HEK293 (cell line): Measurements from ENCODE around the gene HES7.
A peak's percentile ranks its signal among the peaks of the same experiment; 100 is the strongest.

Experiments
- EGR2 ChIP-seq: fragments of 450-650 bp; formaldehyde crosslinking; IDR thresholded peaks from 2 replicates; pipeline ENCODE4 v1.5.1; 2016; ENCODE audit warnings: low read depth, missing biosample characterization, missing genetic modification characterization
- GLIS1 ChIP-seq: fragments of 450-650 bp; formaldehyde crosslinking; IDR thresholded peaks from 2 replicates; pipeline ENCODE4 v1.5.1; 2016; ENCODE audit warnings: missing biosample characterization, missing genetic modification characterization
- HOXC10 ChIP-seq: sonication (generic); formaldehyde crosslinking; IDR thresholded peaks from 2 replicates; pipeline ENCODE4 v1.8.1; 2023; ENCODE audit warnings: mild to moderate bottlenecking, missing genetic modification reagents
- KLF1 ChIP-seq: fragments of 450-650 bp; formaldehyde crosslinking; IDR thresholded peaks from 2 replicates; pipeline ENCODE4 v1.5.1; 2016; ENCODE audit warnings: missing biosample characterization, missing genetic modification characterization
- KLF10 ChIP-seq: fragments of 450-650 bp; IDR thresholded peaks from 2 replicates; pipeline ENCODE4 v1.5.1; 2018; ENCODE audit warnings: missing biosample characterization, mild to moderate bottlenecking, missing genetic modification characterization
- MYNN ChIP-seq: fragments of 450-650 bp; formaldehyde crosslinking; IDR thresholded peaks from 2 replicates; pipeline ENCODE4 v1.5.1; 2016; ENCODE audit warnings: missing biosample characterization, missing genetic modification characterization, borderline replicate concordance
- RBAK ChIP-seq: fragments of 450-650 bp; formaldehyde crosslinking; IDR thresholded peaks from 2 replicates; pipeline ENCODE4 v1.5.1; 2016; ENCODE audit warnings: missing biosample characterization, missing genetic modification characterization
- SCRT2 ChIP-seq: fragments of 450-650 bp; formaldehyde crosslinking; IDR thresholded peaks from 2 replicates; pipeline ENCODE4 v1.5.1; 2016; ENCODE audit warnings: missing biosample characterization, missing genetic modification characterization
- ZFHX2 ChIP-seq: fragments of 450-650 bp; formaldehyde crosslinking; conservative IDR thresholded peaks from 2 replicates; pipeline ENCODE4 v1.5.1; 2016; ENCODE audit warnings: missing biosample characterization, missing genetic modification characterization
- ZNF114 ChIP-seq: fragments of 450-650 bp; formaldehyde crosslinking; IDR thresholded peaks from 2 replicates; pipeline ENCODE4 v1.5.0; 2017; ENCODE audit warnings: missing biosample characterization, missing genetic modification characterization
- ZNF175 ChIP-seq: fragments of 450-650 bp; formaldehyde crosslinking; IDR thresholded peaks from 2 replicates; pipeline ENCODE4 v1.5.1; 2016; ENCODE audit warnings: missing biosample characterization, missing genetic modification characterization
- ZNF202 ChIP-seq: fragments of 450-650 bp; formaldehyde crosslinking; IDR thresholded peaks from 2 replicates; pipeline ENCODE4 v1.5.1; 2016; ENCODE audit warnings: missing biosample characterization, missing genetic modification characterization, borderline replicate concordance
- ZNF211 ChIP-seq: fragments of 450-650 bp; formaldehyde crosslinking; IDR thresholded peaks from 2 replicates; pipeline ENCODE4 v1.5.1; 2016; ENCODE audit warnings: low read depth, missing biosample characterization, missing genetic modification characterization
- ZNF223 ChIP-seq: fragments of 450-650 bp; formaldehyde crosslinking; IDR thresholded peaks from 2 replicates; pipeline ENCODE4 v1.5.1; 2016; ENCODE audit warnings: missing biosample characterization, missing genetic modification characterization
- ZNF239 ChIP-seq: fragments of 450-650 bp; formaldehyde crosslinking; IDR thresholded peaks from 2 replicates; pipeline ENCODE4 v1.5.1; 2016; ENCODE audit warnings: missing biosample characterization, missing genetic modification characterization
- ZNF423 ChIP-seq: fragments of 450-650 bp; formaldehyde crosslinking; IDR thresholded peaks from 2 replicates; pipeline ENCODE4 v1.5.1; 2016; ENCODE audit warnings: missing biosample characterization, missing genetic modification characterization
- ZNF48 ChIP-seq: fragments of 450-650 bp; formaldehyde crosslinking; IDR thresholded peaks from 2 replicates; pipeline ENCODE4 v1.5.1; 2016; ENCODE audit warnings: missing biosample characterization, missing genetic modification characterization
- ZNF518A ChIP-seq: fragments of 450-650 bp; formaldehyde crosslinking; conservative IDR thresholded peaks from 2 replicates; pipeline ENCODE4 v1.5.1; 2016; ENCODE audit warnings: low read depth, missing biosample characterization, missing genetic modification characterization
- ZNF585B ChIP-seq: fragments of 450-650 bp; formaldehyde crosslinking; IDR thresholded peaks from 2 replicates; pipeline ENCODE4 v1.5.1; 2016; ENCODE audit warnings: missing biosample characterization, missing genetic modification characterization
- ZNF654 ChIP-seq: fragments of 450-650 bp; formaldehyde crosslinking; IDR thresholded peaks from 2 replicates; pipeline ENCODE4 v1.5.1; 2016; ENCODE audit warnings: low read depth, missing biosample characterization, missing genetic modification characterization
- ZNF664 ChIP-seq: fragments of 450-650 bp; formaldehyde crosslinking; IDR thresholded peaks from 2 replicates; pipeline ENCODE4 v1.5.1; 2016; ENCODE audit warnings: missing biosample characterization, missing genetic modification characterization
- ZNF776 ChIP-seq: fragments of 450-650 bp; formaldehyde crosslinking; IDR thresholded peaks from 2 replicates; pipeline ENCODE4 v1.5.0; 2017; ENCODE audit warnings: missing biosample characterization, missing genetic modification characterization, borderline replicate concordance
- ZSCAN30 ChIP-seq: fragments of 450-650 bp; IDR thresholded peaks from 2 replicates; pipeline ENCODE4 v1.5.1; 2018; ENCODE audit warnings: missing biosample characterization, mild to moderate bottlenecking, missing genetic modification characterization, moderate library complexity
- ZXDB ChIP-seq: fragments of 450-650 bp; formaldehyde crosslinking; IDR thresholded peaks from 2 replicates; pipeline ENCODE4 v1.5.1; 2016; ENCODE audit warnings: missing biosample characterization, missing genetic modification characterization
- TF ChIP-seq, protein P1 (sequence below): fragments of 450-650 bp; formaldehyde crosslinking; IDR thresholded peaks from 2 replicates; pipeline ENCODE4 v1.5.1; 2016; ENCODE audit warnings: missing biosample characterization, missing genetic modification characterization, borderline replicate concordance
- TF ChIP-seq, protein P2 (sequence below): fragments of 450-650 bp; formaldehyde crosslinking; IDR thresholded peaks from 2 replicates; pipeline ENCODE4 v1.5.1; 2016; ENCODE audit warnings: missing biosample characterization, missing genetic modification characterization
- TF ChIP-seq, protein P3 (sequence below): fragments of 450-650 bp; formaldehyde crosslinking; optimal IDR thresholded peaks from 2 replicates; pipeline ENCODE3; 2016; ENCODE audit warnings: missing biosample characterization, mild to moderate bottlenecking, missing genetic modification characterization

Gene HES7

DNA sequence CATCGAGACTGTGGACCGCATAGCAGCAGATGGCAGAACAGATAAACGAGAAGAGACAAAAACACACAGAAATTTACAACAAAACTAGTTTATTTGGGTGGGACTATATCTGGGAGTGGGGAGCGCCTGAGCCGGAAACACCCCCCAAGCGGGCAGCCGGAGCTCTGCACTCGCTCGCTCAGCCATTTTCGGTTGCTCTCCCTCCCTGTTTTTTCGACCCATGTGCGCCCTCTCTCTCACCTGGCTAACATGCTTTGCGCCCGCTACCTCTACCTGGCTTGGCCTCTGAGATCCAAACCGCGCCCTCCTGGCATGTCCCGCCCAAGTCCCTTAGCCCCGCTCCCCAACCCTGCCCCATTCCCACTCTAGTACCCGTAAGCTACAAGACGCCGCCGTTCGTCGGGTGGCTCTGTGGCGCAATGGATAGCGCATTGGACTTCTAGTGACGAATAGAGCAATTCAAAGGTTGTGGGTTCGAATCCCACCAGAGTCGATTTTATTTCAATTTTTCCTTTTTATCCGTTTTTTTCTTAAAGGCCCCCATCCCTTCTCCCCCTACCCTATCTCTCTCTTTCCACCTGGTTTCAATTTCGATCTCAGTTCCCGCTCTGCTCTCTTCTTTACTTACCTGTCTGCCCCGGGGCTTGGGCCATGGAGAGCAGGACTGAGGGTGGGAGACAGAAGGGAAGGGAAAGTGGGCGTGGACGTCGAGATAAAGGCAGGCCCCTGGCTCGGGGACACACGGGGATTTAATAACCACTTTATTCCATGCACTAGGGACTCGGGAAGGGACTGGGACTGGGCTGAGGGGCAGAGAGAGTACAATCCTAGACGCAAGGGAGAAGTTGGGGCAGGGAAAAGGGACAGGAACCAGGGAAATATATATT, 3.1 kb downstream of the HES7 start (continued):
- TF ChIP-seq, protein P1, sequence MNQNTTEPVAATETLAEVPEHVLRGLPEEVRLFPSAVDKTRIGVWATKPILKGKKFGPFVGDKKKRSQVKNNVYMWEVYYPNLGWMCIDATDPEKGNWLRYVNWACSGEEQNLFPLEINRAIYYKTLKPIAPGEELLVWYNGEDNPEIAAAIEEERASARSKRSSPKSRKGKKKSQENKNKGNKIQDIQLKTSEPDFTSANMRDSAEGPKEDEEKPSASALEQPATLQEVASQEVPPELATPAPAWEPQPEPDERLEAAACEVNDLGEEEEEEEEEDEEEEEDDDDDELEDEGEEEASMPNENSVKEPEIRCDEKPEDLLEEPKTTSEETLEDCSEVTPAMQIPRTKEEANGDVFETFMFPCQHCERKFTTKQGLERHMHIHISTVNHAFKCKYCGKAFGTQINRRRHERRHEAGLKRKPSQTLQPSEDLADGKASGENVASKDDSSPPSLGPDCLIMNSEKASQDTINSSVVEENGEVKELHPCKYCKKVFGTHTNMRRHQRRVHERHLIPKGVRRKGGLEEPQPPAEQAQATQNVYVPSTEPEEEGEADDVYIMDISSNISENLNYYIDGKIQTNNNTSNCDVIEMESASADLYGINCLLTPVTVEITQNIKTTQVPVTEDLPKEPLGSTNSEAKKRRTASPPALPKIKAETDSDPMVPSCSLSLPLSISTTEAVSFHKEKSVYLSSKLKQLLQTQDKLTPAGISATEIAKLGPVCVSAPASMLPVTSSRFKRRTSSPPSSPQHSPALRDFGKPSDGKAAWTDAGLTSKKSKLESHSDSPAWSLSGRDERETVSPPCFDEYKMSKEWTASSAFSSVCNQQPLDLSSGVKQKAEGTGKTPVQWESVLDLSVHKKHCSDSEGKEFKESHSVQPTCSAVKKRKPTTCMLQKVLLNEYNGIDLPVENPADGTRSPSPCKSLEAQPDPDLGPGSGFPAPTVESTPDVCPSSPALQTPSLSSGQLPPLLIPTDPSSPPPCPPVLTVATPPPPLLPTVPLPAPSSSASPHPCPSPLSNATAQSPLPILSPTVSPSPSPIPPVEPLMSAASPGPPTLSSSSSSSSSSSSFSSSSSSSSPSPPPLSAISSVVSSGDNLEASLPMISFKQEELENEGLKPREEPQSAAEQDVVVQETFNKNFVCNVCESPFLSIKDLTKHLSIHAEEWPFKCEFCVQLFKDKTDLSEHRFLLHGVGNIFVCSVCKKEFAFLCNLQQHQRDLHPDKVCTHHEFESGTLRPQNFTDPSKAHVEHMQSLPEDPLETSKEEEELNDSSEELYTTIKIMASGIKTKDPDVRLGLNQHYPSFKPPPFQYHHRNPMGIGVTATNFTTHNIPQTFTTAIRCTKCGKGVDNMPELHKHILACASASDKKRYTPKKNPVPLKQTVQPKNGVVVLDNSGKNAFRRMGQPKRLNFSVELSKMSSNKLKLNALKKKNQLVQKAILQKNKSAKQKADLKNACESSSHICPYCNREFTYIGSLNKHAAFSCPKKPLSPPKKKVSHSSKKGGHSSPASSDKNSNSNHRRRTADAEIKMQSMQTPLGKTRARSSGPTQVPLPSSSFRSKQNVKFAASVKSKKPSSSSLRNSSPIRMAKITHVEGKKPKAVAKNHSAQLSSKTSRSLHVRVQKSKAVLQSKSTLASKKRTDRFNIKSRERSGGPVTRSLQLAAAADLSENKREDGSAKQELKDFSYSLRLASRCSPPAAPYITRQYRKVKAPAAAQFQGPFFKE (tag by site-specific recombination), result no peak
- TF ChIP-seq ZNF664 (no peak), ZNF776 (no peak), GLIS1 (tag by site-specific recombination) (peak; percentile 18; the same call in 1 of the 2 replicates), ZNF175 (tag by site-specific recombination) (no peak), ZNF211 (no peak), ZFHX2 (peak; percentile 56), ZSCAN30 (tag by site-specific recombination) (peak; percentile 65), ZNF114 (no peak), ZNF202 (tag by site-specific recombination) (no peak), ZXDB (tag by site-specific recombination) (peak; percentile 75; the same call in 1 of the 2 replicates), MYNN (tag by site-specific recombination) (no peak), ZNF239 (tag by site-specific recombination) (no peak), EGR2 (tag by site-specific recombination) (peak; percentile 30; the same call in 1 of the 2 replicates), KLF10 (peak; percentile 85; the same call in 1 of the 2 replicates), ZNF423 (tag by site-specific recombination) (no peak), SCRT2 (tag by site-specific recombination) (no peak), HOXC10 (CRISPR knock-in tag) (0 out of 2 replicates have a peak, but pooled peaks have one; percentile 30), KLF1 (tag by site-specific recombination) (peak; percentile 75), ZNF223 (no peak), ZNF654 (tag by site-specific recombination) (no peak), ZNF48 (tag by site-specific recombination) (no peak), ZNF585B (tag by site-specific recombination) (no peak), ZNF518A (tag by site-specific recombination) (0 out of 2 replicates have a peak, but pooled peaks have one; percentile 17), RBAK (tag by site-specific recombination) (no peak)
- TF ChIP-seq, protein P2, sequence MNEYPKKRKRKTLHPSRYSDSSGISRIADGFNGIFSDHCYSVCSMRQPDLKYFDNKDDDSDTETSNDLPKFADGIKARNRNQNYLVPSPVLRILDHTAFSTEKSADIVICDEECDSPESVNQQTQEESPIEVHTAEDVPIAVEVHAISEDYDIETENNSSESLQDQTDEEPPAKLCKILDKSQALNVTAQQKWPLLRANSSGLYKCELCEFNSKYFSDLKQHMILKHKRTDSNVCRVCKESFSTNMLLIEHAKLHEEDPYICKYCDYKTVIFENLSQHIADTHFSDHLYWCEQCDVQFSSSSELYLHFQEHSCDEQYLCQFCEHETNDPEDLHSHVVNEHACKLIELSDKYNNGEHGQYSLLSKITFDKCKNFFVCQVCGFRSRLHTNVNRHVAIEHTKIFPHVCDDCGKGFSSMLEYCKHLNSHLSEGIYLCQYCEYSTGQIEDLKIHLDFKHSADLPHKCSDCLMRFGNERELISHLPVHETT, result peak; percentile 73; the same call in 1 of the 2 replicates
- TF ChIP-seq, protein P3, sequence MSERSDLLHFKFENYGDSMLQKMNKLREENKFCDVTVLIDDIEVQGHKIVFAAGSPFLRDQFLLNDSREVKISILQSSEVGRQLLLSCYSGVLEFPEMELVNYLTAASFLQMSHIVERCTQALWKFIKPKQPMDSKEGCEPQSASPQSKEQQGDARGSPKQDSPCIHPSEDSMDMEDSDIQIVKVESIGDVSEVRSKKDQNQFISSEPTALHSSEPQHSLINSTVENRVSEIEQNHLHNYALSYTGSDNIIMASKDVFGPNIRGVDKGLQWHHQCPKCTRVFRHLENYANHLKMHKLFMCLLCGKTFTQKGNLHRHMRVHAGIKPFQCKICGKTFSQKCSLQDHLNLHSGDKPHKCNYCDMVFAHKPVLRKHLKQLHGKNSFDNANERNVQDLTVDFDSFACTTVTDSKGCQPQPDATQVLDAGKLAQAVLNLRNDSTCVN (tag by site-specific recombination), result peak; percentile 36
